ENCODE results near the gene SPOCK2.

Gene SPOCK2

GRCh38 chr10:72124989-72125388, 36.6 kb upstream of the SPOCK2 start:
- Histone ChIP-seq H3K36me3 (ENCODE audit: low read length) (no peaks in the 10 kb centered on the region), H3K9me2 (replicated peaks; ENCODE audit: insufficient read depth, low read length) (no peaks in the 10 kb centered on the region)
- no peak for TF ChIP-seq CTCF (IDR thresholded peaks at IDR 0.05; ENCODE audit: insufficient read depth, low read length, poor library complexity, severe bottlenecking)
- TF ChIP-seq EZH2phosphoT487 (conservative IDR thresholded peaks at IDR 0.05; ENCODE audit: low read length): no peak

DNA sequence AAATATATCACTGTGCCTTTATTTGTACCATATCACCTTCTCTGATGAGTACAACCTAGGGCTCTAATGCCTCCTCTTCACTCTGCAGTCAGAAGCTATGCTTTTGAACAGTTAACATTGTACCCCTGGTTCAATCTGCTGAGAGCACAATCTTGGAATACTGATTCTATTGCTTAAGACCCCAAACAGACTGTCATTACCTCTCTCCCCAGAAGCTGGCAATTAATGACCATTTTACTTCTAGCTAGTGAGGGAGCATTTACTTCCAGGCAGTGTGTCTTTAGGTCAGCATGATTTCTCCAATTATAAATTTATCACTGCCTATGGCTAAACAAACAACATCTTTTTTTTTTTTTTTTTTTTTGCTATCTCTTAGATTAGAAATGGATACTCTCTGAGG, 36.0 kb upstream of the SPOCK2 start:
- TF ChIP-seq CTCF (IDR thresholded peaks at IDR 0.05; ENCODE audit: insufficient read depth, low read length, poor library complexity, severe bottlenecking) (no peak), EZH2phosphoT487 (conservative IDR thresholded peaks at IDR 0.05; ENCODE audit: low read length) (no peak)
- no peaks in the 10 kb centered on the region for H3K27me3 ChIP-seq (ENCODE audit: low read length)
- H3K9ac ChIP-seq (ENCODE audit: low read length): no peak overlapping the region
- no peaks in the 10 kb centered on the region for H3K9me2 ChIP-seq (replicated peaks; ENCODE audit: insufficient read depth, low read length)
- no peak overlapping the region for H3K4me2 ChIP-seq (ENCODE audit: low read depth, low read length, poor library complexity, severe bottlenecking)
- no peaks in the 10 kb centered on the region for H3K79me2 ChIP-seq (ENCODE audit: insufficient read depth, low read length)
- no peaks in the 10 kb centered on the region for H3K9me3 ChIP-seq (ENCODE audit: insufficient read depth, low read length)
- H4K20me1 ChIP-seq (ENCODE audit: low read depth, low read length): no peaks in the 10 kb centered on the region
- H3K4me3 ChIP-seq (ENCODE audit: insufficient read depth, low read length, poor library complexity, severe bottlenecking): no peak overlapping the region
- H2AFZ ChIP-seq (ENCODE audit: low read depth, low read length, severe bottlenecking): no peak overlapping the region
- no peaks in the 10 kb centered on the region for H3K36me3 ChIP-seq (ENCODE audit: low read length)
- H3F3A ChIP-seq (ENCODE audit: insufficient read depth): peaks cover 8% of the 10 kb centered on the region; the same call in 1 of the 2 replicates
- no peak overlapping the region for H3K27ac ChIP-seq (ENCODE audit: low read depth, low read length)

More at GRCh38 chr10:72124989-72125388, 36.6 kb upstream of the SPOCK2 start:
- no peak overlapping the region for H3K4me2 ChIP-seq (ENCODE audit: low read depth, low read length, poor library complexity, severe bottlenecking)
- H3K27ac ChIP-seq (ENCODE audit: low read depth, low read length): no peak overlapping the region
- H3K79me2 ChIP-seq (ENCODE audit: insufficient read depth, low read length): no peaks in the 10 kb centered on the region
- H3F3A ChIP-seq (ENCODE audit: insufficient read depth): peaks cover 8% of the 10 kb centered on the region; the same call in 1 of the 2 replicates
- H3K27me3 ChIP-seq (ENCODE audit: low read length): no peaks in the 10 kb centered on the region
- no peaks in the 10 kb centered on the region for H4K20me1 ChIP-seq (ENCODE audit: low read depth, low read length)
- H2AFZ ChIP-seq (ENCODE audit: low read depth, low read length, severe bottlenecking): no peak overlapping the region
- H3K9me3 ChIP-seq (ENCODE audit: insufficient read depth, low read length): no peaks in the 10 kb centered on the region
- no peak overlapping the region for H3K4me3 ChIP-seq (ENCODE audit: insufficient read depth, low read length, poor library complexity, severe bottlenecking)
- H3K9ac ChIP-seq (ENCODE audit: low read length): no peak overlapping the region

- Histone ChIP-seq H3K79me2 (ENCODE audit: insufficient read depth, low read length) (no peaks in the 10 kb centered on the region), H3K9me2 (replicated peaks; ENCODE audit: insufficient read depth, low read length) (no peaks in the 10 kb centered on the region), H4K20me1 (ENCODE audit: low read depth, low read length) (no peaks in the 10 kb centered on the region), H3K27ac (ENCODE audit: low read depth, low read length) (no peak overlapping the region), H3K9me3 (ENCODE audit: insufficient read depth, low read length) (no peaks in the 10 kb centered on the region), H3F3A (ENCODE audit: insufficient read depth) (peaks cover 8% of the 10 kb centered on the region; the same call in 1 of the 2 replicates), H3K9ac (ENCODE audit: low read length) (no peak overlapping the region), H3K36me3 (ENCODE audit: low read length) (no peaks in the 10 kb centered on the region), H2AFZ (ENCODE audit: low read depth, low read length, severe bottlenecking) (no peak overlapping the region), H3K4me2 (ENCODE audit: low read depth, low read length, poor library complexity, severe bottlenecking) (no peak overlapping the region), H3K4me3 (ENCODE audit: insufficient read depth, low read length, poor library complexity, severe bottlenecking) (no peak overlapping the region), H3K27me3 (ENCODE audit: low read length) (no peaks in the 10 kb centered on the region)
- no peak for TF ChIP-seq CTCF (IDR thresholded peaks at IDR 0.05; ENCODE audit: insufficient read depth, low read length, poor library complexity, severe bottlenecking)
- TF ChIP-seq EZH2phosphoT487 (conservative IDR thresholded peaks at IDR 0.05; ENCODE audit: low read length): no peak
Observed at GRCh38 chr10:72123616-72124015, 35.3 kb upstream of the SPOCK2 start.
